Esophagus squamous epithelium (tissue), 4 donors: Measurements from ENCODE around the gene CTDSPL.

Experiments used
- CTCF ChIP-seq, 6 experiments: fragments of 450-650 bp in 4 of 6; fragments of 200-600 bp in 2 of 6; sonication (generic) in 2 of 6; IDR thresholded peaks; one replicate each; pipeline ENCODE4 v1.5.1; 2016 to 2019; ENCODE audit warnings: antibody characterized with exemption in 6 of 6, mild to moderate bottlenecking in 4 of 6, moderate library complexity in 4 of 6
- POLR2A ChIP-seq, 4 donors: fragments of 450-650 bp; IDR thresholded peaks; one replicate each; pipeline ENCODE4 v1.6.1; 2017; ENCODE audit warnings: antibody characterized with exemption in 4 of 4, mild to moderate bottlenecking in 4 of 4, moderate library complexity in 3 of 4

GRCh38 chr3:37819591-37819990, 42.1 kb upstream of the CTDSPL start:
- no peak for TF ChIP-seq POLR2A (IDR thresholded peaks at IDR 0.05)
- TF ChIP-seq CTCF (IDR thresholded peaks at IDR 0.05) = no peak
